ENCODE measurements around the gene SMYD3.

SMYD3 gene

DNA sequence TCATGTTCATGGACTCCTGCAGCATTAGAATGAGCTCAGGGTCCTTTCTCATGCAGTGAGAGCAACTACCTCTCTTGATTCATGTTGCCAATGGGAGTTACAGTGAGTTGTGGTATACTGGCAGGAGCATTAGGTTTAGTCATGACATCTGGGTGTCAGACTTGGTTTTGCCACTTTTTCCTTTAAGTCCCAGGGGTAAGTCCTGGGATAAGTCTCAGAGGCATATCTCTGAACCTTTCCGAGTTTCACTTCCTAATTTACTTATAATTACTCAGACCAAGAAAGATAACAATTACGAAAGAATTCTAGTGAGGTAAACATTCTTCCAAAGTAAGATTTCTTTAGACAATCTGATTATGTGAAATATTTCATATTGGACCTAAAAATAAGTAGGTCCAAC, 606.0 kb downstream of the SMYD3 start:
- no peaks in the 10 kb centered on the region for H3K9me3 ChIP-seq (ENCODE audit: control insufficient read depth in 1 of 2, low read length in 2 of 2)
- peaks cover 0 to 8% of the 10 kb centered on the region in 2 donors for H3K4me1 ChIP-seq (ENCODE audit: control insufficient read depth in 1 of 2, insufficient read depth in 2 of 2, low read length in 2 of 2)
- no peak overlapping the region for H3K4me3 ChIP-seq (ENCODE audit: low read depth in 1 of 2, low read length in 2 of 2)
- no peaks in the 10 kb centered on the region for H3K27me3 ChIP-seq (ENCODE audit: low read depth, low read length)
- no peaks in the 10 kb centered on the region for H3K36me3 ChIP-seq (ENCODE audit: control insufficient read depth in 1 of 2, insufficient read depth in 2 of 2, low read length in 2 of 2)
- no peak overlapping the region for H3K27ac ChIP-seq (ENCODE audit: low read length)

DNA sequence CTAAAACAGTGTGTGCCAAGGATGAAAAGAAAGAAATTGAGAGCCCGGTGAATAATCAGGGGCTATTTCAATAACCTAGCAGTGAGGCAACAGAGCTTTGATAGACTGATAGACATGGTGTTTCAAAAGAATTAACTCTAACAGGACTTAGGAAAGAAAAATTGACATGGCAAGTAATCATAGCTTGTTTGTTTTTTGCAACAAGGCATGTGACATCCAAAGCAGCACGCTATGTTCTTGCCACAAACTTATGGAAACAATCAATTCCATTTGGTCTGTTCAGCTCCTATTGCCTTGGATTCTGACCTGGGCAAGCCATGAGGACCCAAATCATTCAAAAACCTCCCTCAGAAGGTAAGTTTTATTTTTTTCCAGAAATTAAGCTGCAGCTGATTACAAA, 608.5 kb downstream of the SMYD3 start:
- no peak overlapping the region for H3K4me3 ChIP-seq (ENCODE audit: low read depth in 1 of 2, low read length in 2 of 2)
- peaks cover 0 to 8% of the 10 kb centered on the region in 2 donors for H3K4me1 ChIP-seq (ENCODE audit: control insufficient read depth in 1 of 2, insufficient read depth in 2 of 2, low read length in 2 of 2)
- H3K9me3 ChIP-seq (ENCODE audit: control insufficient read depth in 1 of 2, low read length in 2 of 2), result no peaks in the 10 kb centered on the region
- H3K27ac ChIP-seq (ENCODE audit: low read length), result no peak overlapping the region
- no peaks in the 10 kb centered on the region for H3K27me3 ChIP-seq (ENCODE audit: low read depth, low read length)
- peaks cover 0 to under 1% of the 10 kb centered on the region in 2 donors for H3K36me3 ChIP-seq (ENCODE audit: control insufficient read depth in 1 of 2, insufficient read depth in 2 of 2, low read length in 2 of 2)

DNA sequence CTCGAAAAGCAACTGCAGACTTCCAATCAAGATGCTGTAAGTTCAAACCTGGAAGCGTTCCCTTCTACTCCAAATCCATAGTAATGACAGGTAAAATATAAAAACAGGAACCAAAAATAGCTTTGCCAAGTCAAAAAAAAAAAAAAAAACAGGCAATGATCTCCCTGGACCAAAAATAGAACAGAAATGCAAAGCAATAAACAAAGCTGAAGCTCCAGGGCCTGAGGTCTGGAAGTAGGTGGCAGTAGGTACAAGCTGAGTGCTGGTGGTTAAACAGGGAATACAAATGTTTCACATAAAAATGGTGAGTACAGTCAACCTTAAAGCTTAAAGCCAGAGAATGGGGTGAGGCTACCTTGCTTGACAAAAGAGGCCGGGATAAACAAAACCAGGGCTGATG, 610.8 kb downstream of the SMYD3 start:
- H3K4me1 ChIP-seq (ENCODE audit: control insufficient read depth in 1 of 2, insufficient read depth in 2 of 2, low read length in 2 of 2), result peaks cover 0 to 8% of the 10 kb centered on the region in 2 donors
- H3K4me3 ChIP-seq (ENCODE audit: low read depth in 1 of 2, low read length in 2 of 2), result no peak overlapping the region
- H3K27ac ChIP-seq (ENCODE audit: low read length), result no peak overlapping the region
- peaks cover 0 to 3% of the 10 kb centered on the region in 2 donors for H3K36me3 ChIP-seq (ENCODE audit: control insufficient read depth in 1 of 2, insufficient read depth in 2 of 2, low read length in 2 of 2)
- H3K27me3 ChIP-seq (ENCODE audit: low read depth, low read length), result no peaks in the 10 kb centered on the region
- H3K9me3 ChIP-seq (ENCODE audit: control insufficient read depth in 1 of 2, low read length in 2 of 2), result peaks cover 0 to 2% of the 10 kb centered on the region in 2 donors

DNA sequence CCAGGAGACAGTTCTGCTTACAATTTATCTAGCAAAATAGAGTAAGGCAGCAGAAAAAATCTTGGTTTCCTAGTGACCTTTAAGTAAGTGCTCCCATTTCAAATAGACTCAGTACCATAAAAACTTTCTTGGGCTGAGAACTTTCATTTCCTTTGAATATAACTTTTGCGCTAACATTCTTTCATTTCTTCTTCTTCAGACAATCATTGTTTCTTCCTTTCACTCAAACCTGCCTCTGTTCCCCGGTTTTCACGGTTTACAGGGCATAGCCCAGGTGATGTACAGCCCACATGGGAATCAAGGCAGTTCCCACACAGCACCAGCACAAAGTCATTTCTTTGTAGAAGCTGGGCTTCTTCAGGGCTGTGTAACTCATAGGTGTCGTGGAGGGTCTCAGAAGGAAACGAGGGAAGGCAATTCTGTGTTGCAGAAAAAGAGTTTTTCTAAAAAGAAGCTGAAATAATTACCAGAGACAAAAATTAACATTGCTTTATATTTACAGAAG, 611.6 kb downstream of the SMYD3 start:
- peaks cover 0 to 2% of the 10 kb centered on the region in 2 donors for H3K9me3 ChIP-seq (ENCODE audit: control insufficient read depth in 1 of 2, low read length in 2 of 2)
- peaks cover 0 to 3% of the 10 kb centered on the region in 2 donors for H3K36me3 ChIP-seq (ENCODE audit: control insufficient read depth in 1 of 2, insufficient read depth in 2 of 2, low read length in 2 of 2)
- H3K27me3 ChIP-seq (ENCODE audit: low read depth, low read length), result no peaks in the 10 kb centered on the region
- no peak overlapping the region for H3K27ac ChIP-seq (ENCODE audit: low read length)
- no peak overlapping the region for H3K4me3 ChIP-seq (ENCODE audit: low read depth in 1 of 2, low read length in 2 of 2)
- peaks cover 0 to 8% of the 10 kb centered on the region in 2 donors for H3K4me1 ChIP-seq (ENCODE audit: control insufficient read depth in 1 of 2, insufficient read depth in 2 of 2, low read length in 2 of 2)

DNA sequence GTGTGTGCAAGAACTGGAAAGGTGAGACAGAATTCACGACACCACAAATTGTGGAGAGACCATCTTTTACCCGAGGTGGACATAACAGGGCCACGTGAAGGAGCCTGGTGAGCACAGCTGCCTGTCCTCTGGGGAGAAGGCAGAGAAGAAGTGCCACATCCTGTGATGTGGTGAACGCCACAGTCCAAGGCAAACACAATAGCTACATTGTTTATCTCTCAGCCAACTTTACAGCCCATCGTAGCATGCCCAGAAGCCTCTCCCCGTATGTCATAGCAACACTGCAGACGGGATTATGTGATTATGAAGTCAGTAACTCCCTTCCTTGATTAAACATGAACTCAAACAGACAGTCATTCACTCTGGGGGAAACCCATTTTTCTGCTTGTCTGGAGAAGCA, 612.2 kb downstream of the SMYD3 start:
- Histone ChIP-seq H3K27me3 (ENCODE audit: low read depth, low read length) (no peaks in the 10 kb centered on the region), H3K36me3 (ENCODE audit: control insufficient read depth in 1 of 2, insufficient read depth in 2 of 2, low read length in 2 of 2) (peaks cover 0 to 3% of the 10 kb centered on the region in 2 donors), H3K9me3 (ENCODE audit: control insufficient read depth in 1 of 2, low read length in 2 of 2) (peaks cover 0 to 2% of the 10 kb centered on the region in 2 donors), H3K4me3 (ENCODE audit: low read depth in 1 of 2, low read length in 2 of 2) (no peak overlapping the region), H3K27ac (ENCODE audit: low read length) (no peak overlapping the region), H3K4me1 (ENCODE audit: control insufficient read depth in 1 of 2, insufficient read depth in 2 of 2, low read length in 2 of 2) (peaks cover 0 to 8% of the 10 kb centered on the region in 2 donors)

GRCh38 chr1:245893025-245893424, 614.1 kb downstream of the SMYD3 start:
- Histone ChIP-seq H3K36me3 (ENCODE audit: control insufficient read depth in 1 of 2, insufficient read depth in 2 of 2, low read length in 2 of 2) (peaks cover 0 to 3% of the 10 kb centered on the region in 2 donors), H3K4me1 (ENCODE audit: control insufficient read depth in 1 of 2, insufficient read depth in 2 of 2, low read length in 2 of 2) (peaks cover 0 to 8% of the 10 kb centered on the region in 2 donors), H3K27ac (ENCODE audit: low read length) (no peak overlapping the region), H3K27me3 (ENCODE audit: low read depth, low read length) (no peaks in the 10 kb centered on the region), H3K4me3 (ENCODE audit: low read depth in 1 of 2, low read length in 2 of 2) (no peak overlapping the region), H3K9me3 (ENCODE audit: control insufficient read depth in 1 of 2, low read length in 2 of 2) (peaks cover 0 to 4% of the 10 kb centered on the region in 2 donors)

DNA sequence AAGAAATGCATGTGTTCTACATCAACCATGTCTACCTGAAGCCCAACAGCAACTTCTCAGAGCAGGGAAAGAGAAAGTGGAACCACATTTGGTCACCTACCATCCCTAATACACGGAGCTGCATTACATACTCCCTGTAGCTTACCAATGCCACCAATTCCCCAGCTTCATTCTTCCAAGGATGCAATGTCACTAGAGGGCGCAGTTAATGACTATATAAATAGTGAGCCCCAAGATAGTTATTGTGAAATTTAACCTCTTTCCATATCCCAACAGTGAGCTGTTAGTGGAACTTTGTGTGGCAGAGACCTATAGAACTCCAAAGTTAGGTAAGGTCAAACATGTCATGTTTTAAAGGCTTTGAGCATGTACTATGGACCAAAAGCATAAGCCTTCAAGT, 618.3 kb downstream of the SMYD3 start:
- Histone ChIP-seq H3K36me3 (ENCODE audit: control insufficient read depth in 1 of 2, insufficient read depth in 2 of 2, low read length in 2 of 2) (peaks cover 0 to 3% of the 10 kb centered on the region in 2 donors), H3K9me3 (ENCODE audit: control insufficient read depth in 1 of 2, low read length in 2 of 2) (peaks cover 0 to 4% of the 10 kb centered on the region in 2 donors), H3K27ac (ENCODE audit: low read length) (no peak overlapping the region), H3K27me3 (ENCODE audit: low read depth, low read length) (no peaks in the 10 kb centered on the region), H3K4me1 (ENCODE audit: control insufficient read depth in 1 of 2, insufficient read depth in 2 of 2, low read length in 2 of 2) (no peaks in the 10 kb centered on the region), H3K4me3 (ENCODE audit: low read depth in 1 of 2, low read length in 2 of 2) (no peak overlapping the region)

DNA sequence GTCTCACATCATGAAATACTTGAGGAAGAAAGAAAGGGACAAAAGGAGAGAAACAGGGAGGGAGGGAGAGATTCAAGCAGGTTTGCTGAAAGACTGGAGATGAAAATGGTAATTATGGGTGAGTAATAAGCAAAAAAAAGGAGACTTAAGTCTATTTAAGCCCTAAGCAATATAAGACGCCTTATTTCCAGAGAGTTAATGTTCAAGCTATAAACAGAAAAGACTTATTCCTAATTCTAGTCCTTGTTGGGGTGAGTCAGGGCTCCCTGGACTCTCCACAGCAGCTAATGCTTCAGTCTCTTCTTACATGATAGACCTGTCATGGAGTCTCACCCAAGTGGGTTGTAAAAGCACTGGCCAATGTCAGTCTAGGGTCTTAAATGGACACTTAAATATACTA, 619.2 kb downstream of the SMYD3 start:
- no peaks in the 10 kb centered on the region for H3K27me3 ChIP-seq (ENCODE audit: low read depth, low read length)
- no peak overlapping the region for H3K4me3 ChIP-seq (ENCODE audit: low read depth in 1 of 2, low read length in 2 of 2)
- H3K27ac ChIP-seq (ENCODE audit: low read length), result no peak overlapping the region
- H3K9me3 ChIP-seq (ENCODE audit: control insufficient read depth in 1 of 2, low read length in 2 of 2), result peaks cover 0 to 2% of the 10 kb centered on the region in 2 donors
- no peaks in the 10 kb centered on the region for H3K36me3 ChIP-seq (ENCODE audit: control insufficient read depth in 1 of 2, insufficient read depth in 2 of 2, low read length in 2 of 2)
- no peaks in the 10 kb centered on the region for H3K4me1 ChIP-seq (ENCODE audit: control insufficient read depth in 1 of 2, insufficient read depth in 2 of 2, low read length in 2 of 2)

GRCh38 chr1:245881767-245882391, 625.2 kb downstream of the SMYD3 start:
- no peak overlapping the region for H3K27ac ChIP-seq (ENCODE audit: low read length)
- H3K9me3 ChIP-seq (ENCODE audit: control insufficient read depth in 1 of 2, low read length in 2 of 2), result no peaks in the 10 kb centered on the region
- no peaks in the 10 kb centered on the region for H3K36me3 ChIP-seq (ENCODE audit: control insufficient read depth in 1 of 2, insufficient read depth in 2 of 2, low read length in 2 of 2)
- H3K4me1 ChIP-seq (ENCODE audit: control insufficient read depth in 1 of 2, insufficient read depth in 2 of 2, low read length in 2 of 2), result no peaks in the 10 kb centered on the region
- H3K27me3 ChIP-seq (ENCODE audit: low read depth, low read length), result no peaks in the 10 kb centered on the region
- H3K4me3 ChIP-seq (ENCODE audit: low read depth in 1 of 2, low read length in 2 of 2), result no peak overlapping the region

DNA sequence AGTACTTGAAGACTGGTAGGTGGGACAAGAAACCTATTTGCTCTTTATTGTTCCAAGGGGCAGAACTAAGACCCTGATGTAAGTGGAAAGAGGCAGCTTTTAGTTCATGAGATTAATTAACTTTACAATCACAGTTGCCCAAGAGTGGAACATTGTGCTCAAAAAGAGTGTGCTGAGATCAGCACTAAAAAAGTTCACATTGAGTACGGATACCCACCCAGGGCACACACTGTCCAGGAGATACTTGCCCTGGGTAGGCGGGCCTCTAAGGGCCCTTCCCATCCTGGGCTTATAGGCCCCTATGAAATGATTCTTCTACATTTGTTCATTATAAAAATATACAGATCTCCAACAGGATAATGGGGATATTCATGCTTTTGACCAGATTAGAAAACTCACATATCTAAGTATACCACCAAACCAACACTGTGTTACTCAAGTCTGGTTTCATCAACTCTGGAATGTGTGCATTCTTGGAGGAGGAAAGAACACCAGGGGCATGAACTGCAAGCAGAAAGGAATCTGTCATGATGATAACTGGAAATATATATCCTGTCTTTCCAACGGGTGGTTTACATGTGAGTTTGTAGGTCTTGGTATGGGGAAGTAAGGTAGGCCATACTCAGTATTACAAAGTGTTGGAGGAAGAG, 626.2 kb downstream of the SMYD3 start:
- no peaks in the 10 kb centered on the region for H3K9me3 ChIP-seq (ENCODE audit: control insufficient read depth in 1 of 2, low read length in 2 of 2)
- no peaks in the 10 kb centered on the region for H3K4me1 ChIP-seq (ENCODE audit: control insufficient read depth in 1 of 2, insufficient read depth in 2 of 2, low read length in 2 of 2)
- no peaks in the 10 kb centered on the region for H3K36me3 ChIP-seq (ENCODE audit: control insufficient read depth in 1 of 2, insufficient read depth in 2 of 2, low read length in 2 of 2)
- H3K27me3 ChIP-seq (ENCODE audit: low read depth, low read length), result no peaks in the 10 kb centered on the region
- H3K27ac ChIP-seq (ENCODE audit: low read length), result no peak overlapping the region
- no peak overlapping the region for H3K4me3 ChIP-seq (ENCODE audit: low read depth in 1 of 2, low read length in 2 of 2)

DNA sequence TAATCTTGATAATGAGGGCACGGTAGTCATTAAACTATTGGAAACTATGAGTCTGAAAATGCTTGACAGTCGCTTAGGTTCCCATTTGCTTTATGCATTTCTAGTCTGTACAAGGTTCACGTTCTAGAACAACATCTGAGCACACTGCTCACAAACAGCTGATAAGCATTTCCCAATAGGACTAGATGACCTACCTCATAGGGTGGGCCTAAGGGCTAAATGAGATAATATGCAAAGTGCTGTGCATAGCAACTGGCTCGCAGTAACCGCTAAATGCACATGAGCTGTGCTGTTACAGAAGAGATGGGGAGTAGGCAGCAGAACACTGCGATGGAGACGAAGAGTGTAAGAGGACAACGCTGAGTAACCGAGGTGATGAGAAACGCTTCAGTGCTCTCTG, 628.0 kb downstream of the SMYD3 start:
- Histone ChIP-seq H3K9me3 (ENCODE audit: control insufficient read depth in 1 of 2, low read length in 2 of 2) (no peaks in the 10 kb centered on the region), H3K36me3 (ENCODE audit: control insufficient read depth in 1 of 2, insufficient read depth in 2 of 2, low read length in 2 of 2) (no peaks in the 10 kb centered on the region), H3K27me3 (ENCODE audit: low read depth, low read length) (no peaks in the 10 kb centered on the region), H3K4me1 (ENCODE audit: control insufficient read depth in 1 of 2, insufficient read depth in 2 of 2, low read length in 2 of 2) (peaks cover 0 to 17% of the 10 kb centered on the region in 2 donors), H3K4me3 (ENCODE audit: low read depth in 1 of 2, low read length in 2 of 2) (no peak overlapping the region), H3K27ac (ENCODE audit: low read length) (no peak overlapping the region)

All from muscle layer of duodenum (tissue), 2 donors.